AG08395 (cell line): ENCODE results near the gene CCDC195.

ENCODE experiments used
- DNase-seq: peaks from one replicate; pipeline ENCODE4 v3.0.0; 2012; ENCODE audit warnings: mixed read lengths, low spot score

Gene CCDC195

GRCh38 chr2:224716201-224716600 lies at the start of gene CCDC195:
Gene CCDC195, minus strand, starts transcription at chr2:224716365. Its CDS starts 0 bp downstream, at chr2:224716365.
- DNase-seq: no peak

- DNase-seq: no peak
Observed at GRCh38 chr2:224764565-224765236, 48.5 kb upstream of the CCDC195 start.

GRCh38 chr2:224757934-224758548 lies 41.9 kb upstream of the CCDC195 start:
- DNase-seq: no peak

- peak; percentile 83 for DNase-seq
Observed at GRCh38 chr2:224753743-224754540, 37.8 kb upstream of the CCDC195 start.

GRCh38 chr2:224751996-224752698 lies 36.0 kb upstream of the CCDC195 start:
- DNase-seq: no peak

GRCh38 chr2:224749136-224749535 lies 33.0 kb upstream of the CCDC195 start:
- no peak for DNase-seq

- DNase-seq: no peak
Observed at GRCh38 chr2:224747765-224748164, 31.6 kb upstream of the CCDC195 start.

GRCh38 chr2:224736227-224736626 lies 20.1 kb upstream of the CCDC195 start:
- no peak for DNase-seq

- no peak for DNase-seq
Observed at GRCh38 chr2:224734949-224735348, 18.8 kb upstream of the CCDC195 start.

- no peak for DNase-seq
Observed at GRCh38 chr2:224731665-224732064, 15.5 kb upstream of the CCDC195 start.

GRCh38 chr2:224729435-224729834 lies 13.3 kb upstream of the CCDC195 start:
- DNase-seq: no peak

- no peak for DNase-seq
Observed at GRCh38 chr2:224724331-224724730, 8.2 kb upstream of the CCDC195 start.

- peak; percentile 57 for DNase-seq
Observed at GRCh38 chr2:224723586-224724217, 7.5 kb upstream of the CCDC195 start.

GRCh38 chr2:224722770-224723169 lies 6.6 kb upstream of the CCDC195 start:
- DNase-seq: no peak

- peak; percentile 21 for DNase-seq
Observed at GRCh38 chr2:224722250-224722649, 6.1 kb upstream of the CCDC195 start.

GRCh38 chr2:224716921-224717320 lies 756 bp upstream of the CCDC195 start:
- DNase-seq: no peak

GRCh38 chr2:224711859-224712665 lies 4.1 kb downstream of the CCDC195 start:
- peak; percentile 61 for DNase-seq

- DNase-seq: no peak
Observed at GRCh38 chr2:224711381-224711780, 4.8 kb downstream of the CCDC195 start.

- DNase-seq: no peak
Observed at GRCh38 chr2:224709301-224709700, 6.9 kb downstream of the CCDC195 start.

GRCh38 chr2:224694502-224694901 lies 21.7 kb downstream of the CCDC195 start:
- DNase-seq: no peak

GRCh38 chr2:224691563-224691962 lies 24.6 kb downstream of the CCDC195 start:
- DNase-seq: no peak
